Endodermal cell (in vitro differentiated cells): ENCODE measurements around the gene LAMB1. TPM values are rescaled to one million over a fixed set of nuclear protein-coding genes. Genes with fewer than 3 reads are reported as not detected.

Experiments
- DNase-seq: peaks from one replicate; pipeline ENCODE4 v3.0.0-alpha.2; 2017
- H3K27ac ChIP-seq: 2 replicates; pipeline ENCODE4 v1.5.1; 2013; ENCODE audit warnings: mild to moderate bottlenecking, low read depth, low read length, moderate library complexity
- H3K27me3 ChIP-seq: 2 replicates; pipeline ENCODE4 v1.6.1; 2013; ENCODE audit warnings: mild to moderate bottlenecking, low read length, moderate library complexity; ENCODE audit not compliant: insufficient read depth, control insufficient read depth, poor library complexity, severe bottlenecking
- H3K36me3 ChIP-seq: 2 replicates; pipeline ENCODE4 v1.7.0; 2013; ENCODE audit warnings: mild to moderate bottlenecking, low read length, moderate library complexity; ENCODE audit not compliant: control insufficient read depth, insufficient read depth
- H3K4me1 ChIP-seq: one replicate; pipeline ENCODE4 v1.7.0; 2013; ENCODE audit warnings: low read length; ENCODE audit not compliant: control insufficient read depth, insufficient read depth
- H3K4me3 ChIP-seq: 2 replicates; pipeline ENCODE4 v1.5.1; 2013; ENCODE audit warnings: mild to moderate bottlenecking, low read length, moderate library complexity
- H3K9ac ChIP-seq: 2 replicates; pipeline ENCODE4 v1.6.1; 2013; ENCODE audit warnings: mild to moderate bottlenecking, low read length, moderate library complexity; ENCODE audit not compliant: poor library complexity, severe bottlenecking; ENCODE audit errors: extremely low read depth
- H3K9me3 ChIP-seq: 2 replicates; pipeline ENCODE4 v1.6.1; 2013; ENCODE audit warnings: mild to moderate bottlenecking, low read length, moderate library complexity; ENCODE audit not compliant: control insufficient read depth
- H3K27ac Mint-ChIP-seq: 2 replicates; pipeline ENCODE4 v1.8.0; 2020; ENCODE audit warnings: mixed read lengths
- H3K27me3 Mint-ChIP-seq: 2 replicates; pipeline ENCODE4 v1.8.0; 2021; ENCODE audit warnings: mild to moderate bottlenecking, mixed read lengths; ENCODE audit not compliant: insufficient read depth
- H3K36me3 Mint-ChIP-seq: 2 replicates; pipeline ENCODE4 v1.8.0; 2020; ENCODE audit warnings: low read depth, mixed read lengths
- H3K4me1 Mint-ChIP-seq: 2 replicates; pipeline ENCODE4 v1.8.0; 2020; ENCODE audit warnings: mixed read lengths
- H3K4me3 Mint-ChIP-seq: 2 replicates; pipeline ENCODE4 v1.8.0; 2020; ENCODE audit warnings: mild to moderate bottlenecking, moderate library complexity, mixed read lengths
- H3K9me3 Mint-ChIP-seq: 2 replicates; pipeline ENCODE4 v1.8.0; 2020; ENCODE audit warnings: mild to moderate bottlenecking, mixed read lengths
- CTCF ChIP-seq: fragments of 200-600 bp; sonication (generic); conservative IDR thresholded peaks from 2 replicates; pipeline ENCODE4 v1.5.0; 2021; ENCODE audit warnings: antibody characterized with exemption, mild to moderate bottlenecking
- WGBS, 2 experiments: methylation state at CpG; one replicate each; pipeline versions ENCODE4 v1.1.5 to v1.1.7; 2013; ENCODE audit warnings: missing lambda C conversion rate in 2 of 2, mixed read lengths in 1 of 2; ENCODE audit not compliant: insufficient coverage in 1 of 2, insufficient read length in 1 of 2; 5-methylcytosine and 5-hydroxymethylcytosine counted together
- total RNA-seq, 2 donors: library from RNA; stranded (reverse); fragmentation: NEBNext Ultra II Directional in 1 of 2; extraction: Animal tissue kit (Norgen Biotek cat#: 25700) in 1 of 2; gene quantifications; 2 replicates in 1 of 2; 3 replicates in 1 of 2; pipeline ENCODE4 v1.2.1, GENCODE V29; 2021

The LAMB1 gene
- total RNA-seq, 2 donors from 2014 or later: 192 to 209 TPM

DNA sequence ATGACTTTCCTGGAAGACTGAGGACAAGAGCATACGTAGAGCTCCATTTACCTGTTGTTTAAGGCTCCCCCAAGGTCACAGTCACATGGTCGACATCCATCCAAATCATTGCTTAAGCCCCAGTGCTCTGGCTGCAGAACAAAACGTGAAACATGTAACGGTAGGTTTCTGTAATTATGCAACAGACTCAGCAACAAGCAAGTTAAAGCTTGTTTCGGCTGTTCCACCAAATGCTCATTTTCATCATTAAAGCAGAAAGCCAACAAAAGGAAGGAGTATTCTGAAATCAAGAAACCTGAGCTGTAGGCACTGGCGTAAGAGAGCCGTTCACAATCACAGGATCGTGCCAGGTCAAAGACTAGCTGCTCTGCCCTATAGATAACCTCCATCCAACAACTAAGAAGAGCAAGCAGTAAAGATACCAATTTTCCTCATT lies 30.0 kb downstream of the LAMB1 start:
- no peak overlapping the region for H3K9ac ChIP-seq

DNA sequence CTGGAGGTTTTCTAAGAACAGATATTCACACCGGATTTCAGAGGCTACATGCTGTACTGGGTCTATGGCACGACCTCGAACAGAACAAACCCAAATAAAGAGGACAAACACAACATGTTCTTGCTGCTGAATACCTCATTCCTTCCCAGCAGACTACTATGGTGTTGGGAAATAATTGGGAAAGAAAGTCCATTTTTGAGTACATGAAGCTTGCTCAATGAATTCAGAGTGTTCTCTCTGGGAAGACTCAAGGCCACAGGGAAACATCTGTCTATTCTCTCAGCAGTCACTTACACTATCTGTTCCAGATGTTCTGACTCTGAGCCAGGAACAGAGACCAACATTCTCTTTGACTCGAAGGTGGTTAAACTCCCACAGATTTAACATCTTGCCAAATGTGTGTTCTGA lies 30.9 kb downstream of the LAMB1 start:
- Histone ChIP-seq H3K4me1 (no peaks in the 10 kb centered on the region), H3K27me3 (no peaks in the 10 kb centered on the region), H3K36me3 (peaks cover 96% of the 10 kb centered on the region), H3K4me3 (no peak overlapping the region), H3K9ac (no peak overlapping the region), H3K9me3 (no peaks in the 10 kb centered on the region), H3K27ac (no peak overlapping the region)
- TF ChIP-seq CTCF: no peak
- Mint-ChIP-seq H3K4me3 (no peak overlapping the region), H3K27me3 (no peaks in the 10 kb centered on the region), H3K36me3 (peaks cover 61% of the 10 kb centered on the region), H3K9me3 (no peaks in the 10 kb centered on the region), H3K4me1 (no peaks in the 10 kb centered on the region), H3K27ac (no peak overlapping the region)
- DNase-seq: no peak
- WGBS, 2 experiments: 93% methylated on average over 4 of the region's 4 CpGs; no CpG with 5 or more reads in 1 of the 2 experiments

More for the DNA sequence above, 30.0 kb downstream of the LAMB1 start:
- Histone ChIP-seq H3K36me3 (peaks cover 97% of the 10 kb centered on the region), H3K27ac (no peak overlapping the region), H3K4me1 (no peaks in the 10 kb centered on the region), H3K4me3 (no peak overlapping the region), H3K27me3 (no peaks in the 10 kb centered on the region), H3K9me3 (no peaks in the 10 kb centered on the region)
- peaks cover 70% of the 10 kb centered on the region for H3K36me3 Mint-ChIP-seq
- no peak overlapping the region for H3K4me3 Mint-ChIP-seq
- H3K9me3 Mint-ChIP-seq: no peaks in the 10 kb centered on the region
- no peaks in the 10 kb centered on the region for H3K4me1 Mint-ChIP-seq
- no peak overlapping the region for H3K27ac Mint-ChIP-seq
- no peak for TF ChIP-seq CTCF
- no peak for DNase-seq
- 88 to 96% methylated on average over 8 of the region's 8 CpGs for WGBS, 2 experiments
- H3K27me3 Mint-ChIP-seq: no peaks in the 10 kb centered on the region

DNA sequence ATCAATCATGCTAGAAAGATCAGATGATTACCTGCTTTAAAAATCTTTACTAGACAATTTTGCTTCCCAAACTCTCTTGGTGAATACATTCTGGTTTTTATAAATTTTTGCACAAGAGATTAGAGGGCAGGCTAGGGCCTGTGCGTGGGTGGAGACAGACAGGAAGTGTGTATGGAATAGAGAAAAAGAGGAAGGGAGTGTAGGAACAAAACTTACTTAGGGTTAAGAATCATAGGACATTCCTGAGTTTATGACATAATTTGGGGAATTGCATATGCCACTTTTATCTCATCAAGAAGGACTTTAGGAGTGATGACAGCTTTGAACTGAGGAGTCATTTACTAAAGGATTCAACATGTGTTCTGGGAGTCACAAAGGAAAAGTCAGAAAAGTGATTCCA lies 31.3 kb downstream of the LAMB1 start:
- Histone ChIP-seq H3K9ac (no peak overlapping the region), H3K27me3 (no peaks in the 10 kb centered on the region), H3K4me1 (no peaks in the 10 kb centered on the region), H3K9me3 (no peaks in the 10 kb centered on the region), H3K36me3 (peaks cover 96% of the 10 kb centered on the region), H3K4me3 (no peak overlapping the region), H3K27ac (no peak overlapping the region)
- Mint-ChIP-seq H3K27me3 (no peaks in the 10 kb centered on the region), H3K4me3 (no peak overlapping the region), H3K36me3 (peaks cover 59% of the 10 kb centered on the region), H3K9me3 (no peaks in the 10 kb centered on the region), H3K4me1 (no peaks in the 10 kb centered on the region), H3K27ac (no peak overlapping the region)
- TF ChIP-seq CTCF: no peak
- 100% methylated on average over 1 of the region's 1 CpG for WGBS, 2 experiments
- no peak for DNase-seq
